ENCODE data around the gene MREG.
"Not testable (repeated sequence)": the region's sequence is repeated elsewhere in the genome, so short reads cannot be mapped to it uniquely, and the experiment has no call there.

The MREG gene

DNA sequence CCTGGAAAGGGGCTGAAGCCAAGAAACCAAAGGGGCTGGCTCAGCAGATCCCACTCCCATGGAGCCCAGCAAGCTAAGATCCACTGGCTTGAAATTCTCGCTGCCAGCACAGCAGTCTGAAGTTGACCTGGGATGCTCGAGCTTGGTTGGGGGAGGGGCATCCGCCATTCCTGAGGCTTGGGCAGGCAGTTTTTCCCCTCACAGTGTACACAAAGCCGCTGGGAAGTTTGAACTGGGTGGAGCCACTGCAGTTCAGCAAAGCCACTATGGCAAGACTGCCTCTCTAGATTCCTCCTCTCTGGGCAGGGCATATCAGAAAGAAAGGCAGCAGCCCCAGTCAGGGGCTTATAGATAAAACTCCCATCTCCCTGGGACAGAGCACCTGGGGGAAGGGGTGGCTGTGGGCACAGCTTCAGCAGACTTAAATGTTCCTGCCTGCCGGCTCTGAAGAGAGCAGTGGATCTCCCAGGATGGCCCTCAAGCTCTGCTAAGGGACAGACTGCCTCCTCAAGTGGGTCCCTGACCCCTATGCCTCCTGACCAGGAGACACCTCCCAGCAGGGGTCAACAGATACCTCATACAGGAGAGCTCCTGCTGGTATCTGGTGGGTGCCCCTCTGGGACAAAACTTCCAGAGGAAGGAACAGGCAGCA is 24.7 kb downstream of the MREG start:
- DNase-seq (ENCODE audit: low read depth, low spot score): not testable (repeated sequence)

- no peak for DNase-seq (ENCODE audit: low read depth, low spot score)
Measured at GRCh38 chr2:215985257-215985656, 28.1 kb downstream of the MREG start.

DNA sequence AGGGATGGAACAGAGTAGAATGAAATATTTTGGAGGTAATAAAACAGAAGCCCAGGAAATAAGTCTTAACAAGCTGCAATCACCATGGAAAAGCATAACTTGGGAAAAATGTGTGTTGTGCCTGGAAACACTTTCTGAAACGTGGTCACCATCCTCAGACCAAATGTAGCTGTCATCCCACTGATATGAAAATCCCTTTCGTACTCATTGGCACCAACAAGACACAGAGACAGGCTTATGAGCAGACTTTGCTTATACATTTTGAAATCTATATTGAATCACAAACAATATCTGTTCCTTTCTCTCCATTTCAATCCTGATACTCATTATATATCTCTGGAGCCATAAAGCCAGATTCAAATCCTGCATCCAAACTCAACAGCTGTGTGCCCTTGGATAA is 28.7 kb downstream of the MREG start:
- no peak for DNase-seq (ENCODE audit: low read depth, low spot score)

- DNase-seq (ENCODE audit: low read depth, low spot score): no peak
Measured at GRCh38 chr2:215983581-215984351, 29.6 kb downstream of the MREG start.

GRCh38 chr2:215982465-215982875 is 30.9 kb downstream of the MREG start:
- no peak for DNase-seq (ENCODE audit: low read depth, low spot score)

DNA sequence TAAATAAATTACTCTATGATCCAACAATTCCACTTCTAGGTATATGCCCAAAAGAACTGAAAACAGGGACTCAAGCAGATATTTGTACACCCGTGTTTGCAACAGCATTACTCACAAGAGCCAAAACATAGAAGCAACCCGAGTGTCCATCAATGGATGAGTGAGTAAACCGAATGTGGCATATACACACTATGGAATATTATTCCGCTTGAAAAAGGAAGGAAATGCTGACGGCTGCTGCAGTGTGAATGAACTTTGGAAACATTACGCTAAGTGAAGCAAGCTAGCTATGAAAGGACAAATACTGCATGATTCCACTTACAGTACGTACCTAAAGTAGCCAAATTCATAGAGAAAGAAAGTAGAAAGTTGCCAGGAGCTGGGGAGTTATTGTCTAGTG is 32.2 kb downstream of the MREG start:
- no peak for DNase-seq (ENCODE audit: low read depth, low spot score)

GRCh38 chr2:215979620-215980019 is 33.7 kb downstream of the MREG start:
- DNase-seq (ENCODE audit: low read depth, low spot score): no peak

DNA sequence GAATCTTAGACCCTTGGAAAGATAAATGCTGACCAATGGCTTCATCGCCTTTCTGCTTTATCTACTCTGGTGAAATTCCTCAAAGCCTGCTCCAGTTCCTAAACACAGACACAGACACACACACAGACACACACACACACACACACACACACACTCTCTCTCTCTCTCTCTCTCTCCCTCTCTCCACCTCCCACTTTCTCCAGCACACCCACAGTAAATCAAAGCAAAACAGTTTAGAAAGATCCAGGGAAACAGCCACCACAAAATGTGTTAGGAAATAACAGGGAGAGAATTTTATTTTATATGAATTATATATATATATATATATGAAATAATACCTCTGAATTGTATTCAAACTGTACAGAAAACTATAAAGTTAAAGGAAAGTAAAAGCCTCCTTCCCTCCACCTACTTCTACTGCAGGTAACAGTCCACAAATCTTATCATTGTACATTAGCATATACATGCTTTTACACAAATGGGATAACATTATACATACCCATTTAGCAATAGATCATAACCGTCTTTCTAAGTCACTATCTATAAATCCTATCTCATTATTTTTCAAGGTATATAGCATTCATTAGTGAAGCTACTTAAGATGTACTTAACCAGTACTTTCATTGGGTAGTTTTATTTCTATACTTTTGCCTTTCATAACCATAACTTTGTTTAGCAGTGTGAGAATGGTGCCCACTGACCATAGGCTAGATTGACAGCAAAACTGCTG is 38.5 kb downstream of the MREG start:
- DNase-seq (ENCODE audit: low read depth, low spot score): no peak

- DNase-seq (ENCODE audit: low read depth, low spot score): no peak
Measured at GRCh38 chr2:215973954-215974699, 39.2 kb downstream of the MREG start.

- no peak for DNase-seq (ENCODE audit: low read depth, low spot score)
Measured at GRCh38 chr2:215973145-215973792, 40.1 kb downstream of the MREG start.

DNA sequence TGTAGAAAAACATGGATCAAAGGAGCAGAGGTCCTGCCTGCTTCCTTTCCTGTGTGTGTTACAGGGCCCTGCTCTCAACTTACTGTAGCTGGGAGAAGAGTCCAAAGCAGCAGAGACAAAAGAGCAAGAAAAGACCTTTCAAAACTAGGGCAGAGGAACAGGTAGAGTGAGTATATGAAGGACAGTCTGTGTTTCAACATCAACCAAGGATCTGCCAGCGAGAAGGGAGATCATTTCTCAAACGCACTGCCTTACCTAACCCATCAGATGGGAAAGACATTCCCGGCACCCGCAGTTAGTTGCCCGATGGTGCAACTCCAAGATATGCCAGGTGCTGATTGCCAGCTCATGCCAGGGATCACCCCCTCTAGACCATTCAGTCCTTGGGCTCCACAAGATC is 41.7 kb downstream of the MREG start:
- DNase-seq (ENCODE audit: low read depth, low spot score): no peak

GRCh38 chr2:215970894-215971293 is 42.5 kb downstream of the MREG start:
- DNase-seq (ENCODE audit: low read depth, low spot score): not testable (repeated sequence)

DNA sequence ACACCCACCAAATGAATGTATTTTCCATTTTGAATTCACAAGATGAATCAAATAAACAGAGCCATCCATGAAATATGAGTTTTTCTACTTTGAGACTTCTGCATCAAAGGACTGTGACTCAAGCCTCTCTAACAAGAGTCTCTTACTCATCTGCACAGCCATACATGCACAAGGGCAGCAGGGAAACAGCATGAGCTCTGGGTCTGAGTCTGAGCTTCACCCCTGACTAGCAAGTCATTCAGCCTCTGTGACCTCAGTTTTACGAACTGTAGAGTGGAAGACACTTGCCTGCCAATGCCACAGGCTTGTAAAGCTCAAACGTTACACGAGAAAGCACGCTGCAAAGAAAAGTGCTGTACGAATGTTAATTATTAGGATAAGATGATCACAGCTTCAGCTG is 42.9 kb downstream of the MREG start:
- no peak for DNase-seq (ENCODE audit: low read depth, low spot score)

GRCh38 chr2:215969131-215969841 is 44.1 kb downstream of the MREG start:
- no peak for DNase-seq (ENCODE audit: low read depth, low spot score)

DNA sequence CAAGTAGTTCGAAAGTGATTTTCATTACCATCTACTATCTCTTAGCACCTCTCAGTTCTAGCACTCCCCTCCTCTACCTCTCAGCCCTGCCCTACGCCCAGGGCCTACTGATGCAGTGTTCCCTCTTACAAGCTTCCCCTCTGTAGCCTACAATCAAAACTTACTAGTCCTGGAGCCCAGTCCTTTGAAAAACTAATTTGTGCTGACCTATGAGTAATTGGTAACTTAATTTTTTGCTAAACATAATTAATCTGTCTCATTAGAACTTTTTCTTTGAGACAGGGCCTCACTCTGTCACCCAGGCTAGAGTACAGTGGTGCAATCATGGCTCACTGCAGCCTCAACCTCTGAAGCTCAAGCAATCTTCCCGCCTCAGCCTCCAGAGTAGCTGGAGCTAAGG is 44.9 kb downstream of the MREG start:
- no peak for DNase-seq (ENCODE audit: low read depth, low spot score)

DNA sequence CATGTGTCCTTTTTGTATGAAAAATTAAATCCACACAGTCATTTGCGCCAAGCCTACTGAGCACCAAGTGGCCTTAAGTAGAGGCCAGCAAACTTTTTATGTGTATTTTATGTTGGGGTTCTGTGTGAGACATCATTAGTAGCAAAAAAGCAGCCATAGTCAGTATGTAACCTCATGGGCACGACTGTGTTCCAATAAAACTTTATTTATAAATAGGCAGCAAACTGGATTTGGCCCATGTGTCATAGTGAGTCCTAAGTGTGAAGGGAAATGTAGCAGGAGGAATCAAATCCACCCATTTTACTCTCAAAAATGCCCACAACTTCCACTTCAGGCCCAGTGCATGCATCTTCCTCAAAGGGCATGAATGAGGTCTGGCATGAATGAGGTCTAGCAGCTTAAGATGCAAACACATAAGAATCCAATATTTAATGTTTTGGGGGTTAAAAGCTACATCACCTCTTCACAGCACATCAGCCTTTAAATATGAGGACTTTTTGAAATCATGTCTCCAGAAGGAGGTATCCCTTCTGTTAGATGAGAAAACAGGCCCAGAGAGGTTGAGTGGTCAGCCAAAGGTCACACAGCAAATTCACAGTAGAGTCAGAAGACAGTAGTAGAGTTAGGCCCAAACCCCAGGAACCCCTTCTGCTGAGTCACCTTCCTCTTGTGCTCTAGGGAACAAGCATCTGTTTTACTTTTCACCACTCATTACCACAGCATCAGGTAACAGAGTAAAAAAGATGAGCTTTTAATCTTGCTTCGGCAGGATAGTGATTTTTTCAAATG is 45.6 kb downstream of the MREG start:
- no peak for DNase-seq (ENCODE audit: low read depth, low spot score)

DNA sequence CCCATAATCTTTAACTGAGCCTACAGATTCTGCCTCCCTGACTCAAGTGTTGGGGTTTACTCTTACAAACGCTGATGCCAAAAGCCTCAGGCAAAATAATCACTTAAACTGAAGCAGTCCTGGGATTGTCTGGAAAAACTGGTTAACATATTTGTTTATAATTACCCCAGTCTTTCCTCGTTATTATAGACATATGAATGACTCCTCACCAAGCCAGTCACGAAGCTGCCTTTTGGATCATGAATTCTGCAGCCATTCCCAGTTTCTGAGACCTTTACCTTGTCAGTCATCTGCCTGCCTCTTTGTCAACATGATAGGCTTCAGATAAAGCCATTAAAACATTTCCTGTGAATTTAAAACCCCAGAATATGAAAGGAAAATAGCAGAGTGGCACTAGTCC is 46.4 kb downstream of the MREG start:
- DNase-seq (ENCODE audit: low read depth, low spot score): no peak

DNA sequence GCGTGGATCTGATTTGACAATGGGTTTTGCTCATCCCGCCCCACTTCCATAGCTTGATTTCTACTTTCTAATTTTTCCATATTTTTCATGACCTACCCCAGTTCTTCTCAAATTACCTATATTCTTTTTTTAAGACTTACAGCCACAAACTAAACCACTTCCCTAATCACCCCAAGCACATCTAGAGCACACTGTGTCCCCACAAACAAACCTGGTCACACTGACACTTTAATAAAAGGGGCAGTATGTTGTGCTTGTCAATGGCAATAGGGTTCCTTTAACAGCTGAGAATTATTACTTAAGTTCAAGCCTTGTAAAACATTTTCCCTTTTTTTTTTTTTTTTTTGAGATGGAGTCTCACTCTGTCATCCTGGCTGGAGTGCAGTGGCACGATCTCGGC is 47.1 kb downstream of the MREG start:
- no peak for DNase-seq (ENCODE audit: low read depth, low spot score)

DNA sequence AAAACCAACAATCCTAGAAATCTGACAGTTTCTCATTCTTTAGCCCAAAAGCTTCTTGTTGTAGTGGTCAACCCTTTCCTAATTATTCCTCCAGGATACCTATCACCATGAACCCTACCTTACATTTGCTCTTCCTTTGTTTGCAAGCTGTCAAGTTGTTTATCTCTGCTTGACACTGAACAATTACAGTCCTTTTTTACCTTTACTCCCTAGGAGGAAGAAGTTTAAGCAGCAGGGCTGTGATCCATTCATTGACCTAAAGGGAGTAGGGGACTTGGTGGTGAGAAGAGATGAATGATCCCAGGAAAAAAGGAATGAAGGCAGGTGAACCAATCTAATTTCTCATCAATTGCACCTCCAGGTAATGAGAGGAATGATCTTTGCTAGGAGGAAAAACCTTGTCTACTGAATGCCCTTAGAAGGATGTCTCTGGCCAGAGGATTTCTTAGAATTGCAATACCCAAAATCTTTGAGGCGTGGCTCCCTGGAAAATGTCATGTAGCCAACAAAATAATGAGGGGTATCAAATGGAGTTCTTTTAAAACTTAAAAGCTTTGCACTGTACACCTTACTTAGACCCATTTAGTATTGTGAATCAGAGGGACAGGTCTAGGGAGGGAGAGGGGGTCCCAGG is 47.7 kb downstream of the MREG start:
- DNase-seq (ENCODE audit: low read depth, low spot score): no peak

- no peak for DNase-seq (ENCODE audit: low read depth, low spot score)
Measured at GRCh38 chr2:215961981-215962380, 51.4 kb downstream of the MREG start.

Measured in activated CD4-positive, CD25-positive, alpha-beta regulatory T cell treated with anti-CD3 and anti-CD28 coated beads, Interleukin-2, amount 50 U/mL, for 16 hours (primary cell).